Mesenteric fat pad (tissue), 1 donor: ENCODE measurements around the gene WDR3. TPM values are rescaled to one million over a fixed set of nuclear protein-coding genes. Genes with fewer than 3 reads are reported as not detected.

ENCODE experiments used
- DNase-seq: peaks from one replicate; pipeline ENCODE4 v3.0.0-alpha.2; 2020; ENCODE audit warnings: low spot score
- total RNA-seq: library from RNA; stranded (reverse); fragmentation: NEBNext Ultra II Directional; extraction: Animal tissue kit (Norgen Biotek cat#: 25700); gene quantifications from one replicate; pipeline ENCODE4 v1.2.1, GENCODE V29; 2021
- donor health status: DM: yes; HTN: yes; CAD: no.

WDR3 gene
- total RNA-seq, 1 donor from 2014 or later, result 36.8 TPM

GRCh38 chr1:117942293-117942692, 12.8 kb downstream of the WDR3 start:
- no peak for DNase-seq

GRCh38 chr1:117952386-117952785, 22.8 kb downstream of the WDR3 start:
- no peak for DNase-seq

DNA sequence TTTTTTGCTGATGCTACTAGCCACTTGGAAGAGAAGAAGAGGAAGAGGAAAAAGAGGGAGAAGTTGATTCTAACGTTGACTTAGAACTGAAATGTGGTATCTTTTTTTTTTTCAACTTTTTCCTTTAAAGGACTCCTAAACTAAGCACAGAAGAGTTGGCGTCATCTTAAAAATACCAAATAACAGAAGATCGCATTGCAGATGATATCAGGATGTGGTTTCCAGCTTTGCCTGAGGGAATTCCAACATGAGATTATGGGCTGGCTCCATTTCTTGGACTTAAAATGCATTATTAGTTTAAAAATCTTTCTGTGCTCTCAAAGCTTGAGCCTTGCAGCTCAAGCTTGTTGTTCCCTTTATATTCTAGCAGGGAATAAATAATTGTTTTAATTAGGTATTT, 29.8 kb downstream of the WDR3 start:
- no peak for DNase-seq

GRCh38 chr1:117964290-117965038, 34.9 kb downstream of the WDR3 start:
- no peak for DNase-seq

GRCh38 chr1:117967477-117967876, 37.9 kb downstream of the WDR3 start:
- DNase-seq, result no peak

- DNase-seq, result no peak
These were observed 38.3 kb downstream of the WDR3 start for GRCh38 chr1:117967881-117968280.

DNA sequence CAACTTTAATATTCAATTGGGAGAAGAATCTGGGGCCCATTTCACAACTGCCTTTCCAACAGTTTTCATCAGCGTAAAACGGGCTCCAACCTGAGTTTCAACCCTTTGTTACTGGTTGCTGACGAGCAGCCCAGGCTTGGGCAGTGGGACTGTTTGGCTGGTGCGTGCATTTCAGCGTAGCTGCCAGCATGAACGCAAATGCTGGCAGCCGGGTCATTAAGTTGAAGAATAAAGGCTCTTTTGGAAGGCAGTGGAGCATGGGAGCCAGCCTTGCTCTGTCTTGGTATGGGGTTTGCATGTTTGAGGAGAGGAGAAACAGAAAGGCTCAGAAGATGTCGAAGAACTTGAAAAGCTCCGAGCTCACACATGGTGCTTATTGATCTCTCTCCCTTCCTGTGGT, 40.7 kb downstream of the WDR3 start:
- no peak for DNase-seq

DNA sequence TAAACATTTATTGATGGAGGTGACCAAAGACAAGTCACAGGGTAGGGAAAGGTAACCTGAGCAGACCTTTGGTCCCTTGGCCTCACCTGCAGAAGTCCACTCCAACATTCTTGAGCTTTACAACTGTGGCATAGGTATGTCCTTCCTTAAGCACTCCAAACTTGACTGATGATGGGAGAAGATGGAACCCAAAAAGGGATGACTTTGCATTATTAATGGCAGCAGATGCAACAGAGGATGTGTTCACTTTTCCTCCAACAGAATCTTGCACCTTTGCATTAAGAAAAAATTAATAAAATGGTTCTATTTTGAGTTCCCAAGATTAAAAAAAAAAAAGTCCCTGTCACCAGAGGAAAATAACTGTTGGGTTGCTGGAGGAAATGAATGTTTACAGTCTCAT, 42.2 kb downstream of the WDR3 start:
- DNase-seq, result no peak

DNA sequence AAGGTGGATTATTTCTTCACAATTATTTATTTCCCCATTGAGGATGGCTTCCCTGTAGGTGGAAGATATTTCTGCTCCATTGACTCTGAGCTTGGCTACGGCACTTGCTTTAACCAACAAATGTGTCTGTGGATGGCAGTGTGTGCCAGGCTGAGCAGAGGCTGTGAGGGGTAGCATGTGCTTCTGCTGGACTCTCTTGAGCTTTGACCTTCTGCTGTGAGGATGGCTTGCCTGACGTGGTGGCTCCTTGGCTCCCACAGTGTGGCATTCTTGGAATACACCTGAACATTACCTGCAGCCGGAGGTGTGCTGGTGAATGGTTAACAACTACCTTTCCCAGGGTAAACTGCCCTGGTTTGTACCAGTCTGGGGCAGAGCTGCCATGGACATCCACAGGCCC, 46.8 kb downstream of the WDR3 start:
- DNase-seq, result no peak

DNA sequence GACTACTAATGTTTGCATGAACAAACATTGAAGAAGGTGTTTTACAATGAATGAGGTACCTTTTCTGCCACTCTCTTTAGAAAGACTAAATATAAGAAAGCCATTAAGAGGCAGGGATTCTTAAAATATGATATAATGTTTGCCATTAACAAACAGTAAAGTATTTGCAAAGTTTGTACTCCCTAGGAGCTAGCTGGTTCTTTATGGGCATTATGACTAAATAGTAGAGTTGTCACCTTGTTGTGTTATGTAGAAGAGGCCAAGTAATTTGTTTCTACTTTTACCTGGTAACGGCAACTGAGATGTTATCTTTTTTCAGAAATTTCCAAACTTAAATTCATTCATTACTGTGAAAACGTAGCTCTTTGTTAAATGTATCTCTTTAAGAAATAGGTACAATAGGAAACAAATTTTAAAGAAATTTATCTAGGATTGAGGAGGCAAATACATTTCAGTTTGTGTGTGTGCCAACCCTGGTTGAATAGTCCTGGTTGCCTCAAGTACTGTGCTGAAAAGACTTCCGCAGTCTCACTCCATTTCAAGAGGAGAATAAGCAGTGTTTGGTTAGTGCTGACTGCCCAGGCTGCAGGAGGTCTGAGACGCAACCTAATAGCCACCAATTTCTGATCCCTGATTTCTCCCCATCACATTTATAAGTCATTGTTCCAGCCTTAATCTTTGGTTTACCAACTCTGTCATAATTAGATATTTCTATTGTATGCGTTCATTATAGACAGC, 52.1 kb downstream of the WDR3 start:
- DNase-seq, result no peak

DNA sequence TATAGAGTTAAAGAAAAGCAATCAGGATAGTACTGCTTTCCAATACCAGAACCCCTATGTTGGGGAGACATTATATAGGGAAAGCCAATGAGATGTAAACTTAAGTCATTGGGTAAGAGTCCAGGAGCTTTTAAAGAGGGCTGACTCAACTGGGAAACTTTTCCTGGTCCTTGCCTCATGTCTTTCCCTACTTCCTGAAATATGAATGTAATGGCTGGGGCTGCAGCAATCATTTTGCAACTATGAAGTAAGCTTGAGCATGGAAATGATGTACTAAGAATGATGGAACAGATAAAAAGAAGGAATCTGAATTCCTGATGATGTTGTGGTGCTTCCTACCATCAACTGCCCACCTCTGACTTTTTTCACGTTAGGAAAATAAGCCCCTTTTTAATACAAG, 55.7 kb downstream of the WDR3 start:
- no peak for DNase-seq

GRCh38 chr1:117985973-117986372, 56.4 kb downstream of the WDR3 start:
- no peak for DNase-seq

GRCh38 chr1:118004312-118004711, 74.8 kb downstream of the WDR3 start:
- no peak for DNase-seq

GRCh38 chr1:118007391-118007790, 77.9 kb downstream of the WDR3 start:
- no peak for DNase-seq

GRCh38 chr1:118008011-118008410, 78.5 kb downstream of the WDR3 start:
- DNase-seq, result no peak

DNA sequence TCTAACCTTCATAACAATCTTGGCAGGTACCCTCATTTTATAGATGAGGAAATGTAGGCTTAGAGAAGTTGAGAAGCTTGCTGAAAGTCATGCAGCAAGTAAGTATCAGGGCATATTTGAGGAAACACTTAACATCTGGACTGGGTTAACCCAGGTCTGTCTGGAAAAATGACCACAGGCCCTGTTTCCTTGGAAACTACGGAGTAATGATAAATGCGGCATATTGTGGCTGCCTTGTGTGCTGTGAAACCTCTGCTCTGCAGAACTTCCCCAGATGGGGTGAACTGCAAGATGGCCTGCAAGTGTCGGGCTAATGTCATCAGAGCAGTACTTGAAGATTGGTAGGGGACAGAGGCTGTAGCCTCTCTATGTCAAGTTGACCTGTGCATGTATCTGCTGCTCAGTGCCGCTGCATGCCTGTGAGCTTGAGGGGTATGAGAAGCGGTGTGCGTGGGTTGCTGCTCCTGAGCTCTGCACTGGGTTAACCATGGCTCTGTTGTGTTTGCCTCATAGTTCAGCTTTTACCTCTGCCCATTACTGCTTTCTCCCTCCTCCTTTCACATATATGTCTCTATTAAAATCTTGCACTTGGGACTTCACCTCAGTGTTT, 83.1 kb downstream of the WDR3 start:
- no peak for DNase-seq

DNA sequence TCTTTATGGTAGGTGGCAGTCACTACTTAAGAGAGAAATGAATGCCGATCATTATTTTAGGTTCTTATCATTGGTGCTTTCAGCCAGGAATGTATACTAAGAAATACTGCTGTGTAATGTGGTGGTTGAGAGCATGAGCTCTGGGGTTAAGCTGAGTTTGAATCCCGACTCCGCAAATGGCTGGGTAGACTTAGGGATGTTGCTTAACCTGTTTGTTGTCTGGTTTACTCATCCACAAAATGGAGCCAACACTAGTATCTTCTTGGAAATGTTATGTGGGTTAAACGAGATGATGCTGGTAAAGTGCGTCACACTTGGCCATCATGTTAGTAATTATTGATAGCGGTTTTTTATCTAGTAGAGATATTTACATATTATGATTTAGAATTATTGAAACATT, 83.8 kb downstream of the WDR3 start:
- no peak for DNase-seq

GRCh38 chr1:118013938-118014337, 84.4 kb downstream of the WDR3 start:
- no peak for DNase-seq
